ENCODE measurements around the gene ADD1.

GRCh38 chr4:2923141-2923551, 79.5 kb downstream of the ADD1 start:
- TF ChIP-seq ZNF274 (IDR thresholded peaks at IDR 0.05; ENCODE audit: low read depth, low read length) (no peak), YY1 (IDR thresholded peaks at IDR 0.05; ENCODE audit: insufficient read depth, insufficient read length) (no peak), SUZ12 (IDR thresholded peaks at IDR 0.05; ENCODE audit: extremely low read depth, insufficient read depth, insufficient read length) (no peak)

All from NT2/D1 (cell line).